ENCODE data around the gene ARL4A.

DNA sequence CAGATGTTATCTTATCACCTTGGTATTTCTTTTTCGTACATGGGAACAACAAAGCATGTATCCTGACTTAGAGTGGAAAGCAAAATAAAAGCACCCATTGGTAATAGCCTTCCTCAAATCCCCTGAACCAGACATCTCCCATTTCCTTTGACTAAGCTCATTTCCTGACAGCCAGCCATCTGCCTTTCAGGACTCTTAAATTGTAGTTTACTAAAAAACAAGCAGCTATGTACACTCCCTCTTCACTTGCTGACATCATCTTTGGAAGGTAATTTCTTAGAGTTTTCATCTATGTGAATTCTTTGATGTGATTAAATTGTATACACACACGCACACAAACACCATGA lies 40.7 kb downstream of the ARL4A start:
- TF ChIP-seq, protein P1, sequence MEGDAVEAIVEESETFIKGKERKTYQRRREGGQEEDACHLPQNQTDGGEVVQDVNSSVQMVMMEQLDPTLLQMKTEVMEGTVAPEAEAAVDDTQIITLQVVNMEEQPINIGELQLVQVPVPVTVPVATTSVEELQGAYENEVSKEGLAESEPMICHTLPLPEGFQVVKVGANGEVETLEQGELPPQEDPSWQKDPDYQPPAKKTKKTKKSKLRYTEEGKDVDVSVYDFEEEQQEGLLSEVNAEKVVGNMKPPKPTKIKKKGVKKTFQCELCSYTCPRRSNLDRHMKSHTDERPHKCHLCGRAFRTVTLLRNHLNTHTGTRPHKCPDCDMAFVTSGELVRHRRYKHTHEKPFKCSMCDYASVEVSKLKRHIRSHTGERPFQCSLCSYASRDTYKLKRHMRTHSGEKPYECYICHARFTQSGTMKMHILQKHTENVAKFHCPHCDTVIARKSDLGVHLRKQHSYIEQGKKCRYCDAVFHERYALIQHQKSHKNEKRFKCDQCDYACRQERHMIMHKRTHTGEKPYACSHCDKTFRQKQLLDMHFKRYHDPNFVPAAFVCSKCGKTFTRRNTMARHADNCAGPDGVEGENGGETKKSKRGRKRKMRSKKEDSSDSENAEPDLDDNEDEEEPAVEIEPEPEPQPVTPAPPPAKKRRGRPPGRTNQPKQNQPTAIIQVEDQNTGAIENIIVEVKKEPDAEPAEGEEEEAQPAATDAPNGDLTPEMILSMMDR (IDR thresholded peaks at IDR 0.05), result no peak
- TF ChIP-seq POLR2A (IDR thresholded peaks at IDR 0.05), result no peak
- no peak for TF ChIP-seq POLR2AphosphoS5 (IDR thresholded peaks at IDR 0.05)
- no peak for TF ChIP-seq EP300 (IDR thresholded peaks at IDR 0.05)
